PFSK-1 (cell line): ENCODE data around the gene KCNB1.

ENCODE experiments used
- FOXP2 ChIP-seq: optimal IDR thresholded peaks from 2 replicates; pipeline ENCODE3; 2011; ENCODE audit warnings: borderline replicate concordance, control low read depth, inconsistent platforms; ENCODE audit not compliant: insufficient read depth; ENCODE audit errors: extremely low read length, extremely low read depth
- POLR2AphosphoS5 ChIP-seq: IDR thresholded peaks from 2 replicates; pipeline ENCODE4 v1.6.1; 2012; ENCODE audit warnings: low read depth, mild to moderate bottlenecking, control low read depth, low read length, moderate library complexity
- SIN3A ChIP-seq: IDR thresholded peaks from 2 replicates; pipeline ENCODE4 v1.6.1; 2012; ENCODE audit warnings: mild to moderate bottlenecking, low read length, moderate library complexity, borderline replicate concordance; ENCODE audit not compliant: insufficient read depth
- TAF1 ChIP-seq: IDR thresholded peaks from 2 replicates; pipeline ENCODE4 v1.6.1; 2012; ENCODE audit warnings: low read length, control low read depth, borderline replicate concordance; ENCODE audit not compliant: insufficient read depth
- TF ChIP-seq, protein P1 (sequence below), 2 experiments: IDR thresholded peaks; 2 replicates each; pipeline versions ENCODE4 v1.6.1 to v1.8.0; 2011 to 2012; ENCODE audit warnings: low read depth in 2 of 2, low read length in 2 of 2, control low read depth in 1 of 2, inconsistent platforms in 1 of 2, mild to moderate bottlenecking in 1 of 2, moderate library complexity in 1 of 2; ENCODE audit not compliant: insufficient read depth in 1 of 2

KCNB1 gene

DNA sequence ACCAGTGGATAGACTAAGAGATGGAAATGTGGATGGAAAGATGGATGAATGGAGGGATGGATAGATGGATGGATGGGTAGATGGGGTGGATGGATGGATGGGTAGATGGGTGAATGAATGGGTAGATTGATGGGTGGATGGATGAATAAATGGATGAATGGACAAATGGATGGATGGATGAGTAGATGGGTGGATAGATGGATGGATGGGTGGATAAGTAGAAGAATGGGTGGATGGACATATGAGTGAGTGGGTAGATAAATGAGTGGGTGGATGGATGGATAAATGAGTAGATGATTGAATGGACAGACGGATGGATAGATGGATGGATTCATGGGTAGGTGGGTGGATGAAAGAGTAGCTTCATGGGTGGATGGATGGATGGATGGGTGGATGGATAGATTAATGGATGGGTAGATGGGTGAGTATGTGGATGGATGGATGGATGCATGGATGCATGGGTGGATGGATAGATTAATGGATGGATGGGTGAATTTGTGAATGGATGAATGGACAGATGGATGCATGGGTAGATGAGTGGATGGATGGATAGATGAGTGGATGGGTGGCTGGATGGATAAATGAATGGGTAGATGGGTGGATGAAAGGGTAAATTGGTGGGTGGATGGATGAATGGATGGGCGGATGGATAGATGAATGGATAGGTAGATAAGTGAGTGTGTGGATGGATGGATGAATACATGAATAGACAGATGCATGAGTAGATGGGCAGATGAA is 29.5 kb upstream of the KCNB1 start:
- no peak for TF ChIP-seq POLR2AphosphoS5

DNA sequence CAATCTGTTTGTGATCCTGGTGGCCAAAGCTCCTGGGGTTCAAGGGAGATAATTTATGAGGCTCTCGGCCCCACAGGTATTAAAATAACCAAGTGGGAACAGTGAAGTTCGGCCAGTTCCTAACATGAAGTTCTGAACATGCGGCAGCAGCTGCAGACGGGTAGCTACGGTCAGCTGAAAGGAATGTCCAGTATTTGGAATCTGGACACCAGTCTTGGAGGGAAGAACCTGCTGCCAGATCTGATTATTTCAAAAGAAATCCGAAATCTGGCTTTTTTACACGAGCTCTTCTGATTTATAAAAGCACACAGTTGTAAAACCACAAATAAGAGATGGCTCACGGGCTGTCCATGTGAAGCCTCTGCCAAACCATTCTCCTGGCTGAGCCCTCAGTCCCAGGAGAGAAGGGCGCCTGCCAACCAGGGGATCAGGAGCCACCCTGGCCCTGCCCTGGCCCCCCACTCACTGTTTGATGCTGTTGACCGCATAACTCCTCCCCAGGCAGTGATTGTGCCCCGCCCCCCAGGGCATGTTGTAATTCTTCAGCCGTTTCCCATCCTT is 28.2 kb upstream of the KCNB1 start:
- TF ChIP-seq SIN3A, result no peak
- no peak for TF ChIP-seq TAF1
- TF ChIP-seq, protein P1, sequence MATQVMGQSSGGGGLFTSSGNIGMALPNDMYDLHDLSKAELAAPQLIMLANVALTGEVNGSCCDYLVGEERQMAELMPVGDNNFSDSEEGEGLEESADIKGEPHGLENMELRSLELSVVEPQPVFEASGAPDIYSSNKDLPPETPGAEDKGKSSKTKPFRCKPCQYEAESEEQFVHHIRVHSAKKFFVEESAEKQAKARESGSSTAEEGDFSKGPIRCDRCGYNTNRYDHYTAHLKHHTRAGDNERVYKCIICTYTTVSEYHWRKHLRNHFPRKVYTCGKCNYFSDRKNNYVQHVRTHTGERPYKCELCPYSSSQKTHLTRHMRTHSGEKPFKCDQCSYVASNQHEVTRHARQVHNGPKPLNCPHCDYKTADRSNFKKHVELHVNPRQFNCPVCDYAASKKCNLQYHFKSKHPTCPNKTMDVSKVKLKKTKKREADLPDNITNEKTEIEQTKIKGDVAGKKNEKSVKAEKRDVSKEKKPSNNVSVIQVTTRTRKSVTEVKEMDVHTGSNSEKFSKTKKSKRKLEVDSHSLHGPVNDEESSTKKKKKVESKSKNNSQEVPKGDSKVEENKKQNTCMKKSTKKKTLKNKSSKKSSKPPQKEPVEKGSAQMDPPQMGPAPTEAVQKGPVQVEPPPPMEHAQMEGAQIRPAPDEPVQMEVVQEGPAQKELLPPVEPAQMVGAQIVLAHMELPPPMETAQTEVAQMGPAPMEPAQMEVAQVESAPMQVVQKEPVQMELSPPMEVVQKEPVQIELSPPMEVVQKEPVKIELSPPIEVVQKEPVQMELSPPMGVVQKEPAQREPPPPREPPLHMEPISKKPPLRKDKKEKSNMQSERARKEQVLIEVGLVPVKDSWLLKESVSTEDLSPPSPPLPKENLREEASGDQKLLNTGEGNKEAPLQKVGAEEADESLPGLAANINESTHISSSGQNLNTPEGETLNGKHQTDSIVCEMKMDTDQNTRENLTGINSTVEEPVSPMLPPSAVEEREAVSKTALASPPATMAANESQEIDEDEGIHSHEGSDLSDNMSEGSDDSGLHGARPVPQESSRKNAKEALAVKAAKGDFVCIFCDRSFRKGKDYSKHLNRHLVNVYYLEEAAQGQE (IDR thresholded peaks at IDR 0.05; ENCODE audit: insufficient read depth in 1 of 2, low read depth in 2 of 2, low read length in 2 of 2), result no peak
- no peak for TF ChIP-seq POLR2AphosphoS5
- TF ChIP-seq FOXP2, result no peak

GRCh38 chr20:49508435-49509199 is 26.1 kb upstream of the KCNB1 start:
- no peak for TF ChIP-seq SIN3A
- TF ChIP-seq POLR2AphosphoS5, result no peak
- TF ChIP-seq FOXP2, result no peak
- no peak for TF ChIP-seq TAF1
- TF ChIP-seq, protein P1 (IDR thresholded peaks at IDR 0.05; ENCODE audit: insufficient read depth in 1 of 2, low read depth in 2 of 2, low read length in 2 of 2), result no peak

- no peak for TF ChIP-seq POLR2AphosphoS5
- TF ChIP-seq TAF1, result no peak
Measured at GRCh38 chr20:49507741-49508434, 25.4 kb upstream of the KCNB1 start.

GRCh38 chr20:49505518-49505917 is 23.1 kb upstream of the KCNB1 start:
- TF ChIP-seq TAF1 (no peak), FOXP2 (no peak), SIN3A (no peak), POLR2AphosphoS5 (no peak)
- TF ChIP-seq, protein P1 (IDR thresholded peaks at IDR 0.05; ENCODE audit: insufficient read depth in 1 of 2, low read depth in 2 of 2, low read length in 2 of 2), result no peak
